ENCODE results near the gene EBF3. TPM values are rescaled to one million over a fixed set of nuclear protein-coding genes. Genes with fewer than 3 reads are reported as not detected.

EBF3 gene
- total and polyA plus RNA-seq, 3 donors from 2014 or later = 4.0 to 7.6 (median 6.0) TPM

GRCh38 chr10:129831150-129831549 lies 132.9 kb downstream of the EBF3 start:
- no peak for DNase-seq
- no peaks in the 10 kb centered on the region for H3K27me3 ChIP-seq
- intact Hi-C loops (cut with DNase I; ENCODE audit: low total_unique reads) = no loop called here
- no peaks in the 10 kb centered on the region for H3K9me3 ChIP-seq
- TF ChIP-seq CTCF (IDR thresholded peaks at IDR 0.05) (no peak), POLR2A (IDR thresholded peaks at IDR 0.05) (no peak)
- H3K4me1 ChIP-seq = no peaks in the 10 kb centered on the region
- 97% methylated on average over 8 of the region's 8 CpGs for WGBS, 2 donors
- no peak overlapping the region for H3K27ac ChIP-seq
- H3K36me3 ChIP-seq (ENCODE audit: low read depth, missing control alignments) = no peaks in the 10 kb centered on the region
- no peak overlapping the region for H3K4me3 ChIP-seq

GRCh38 chr10:129825826-129826225 lies 138.2 kb downstream of the EBF3 start:
- 81 to 90% methylated on average over 3 of the region's 3 CpGs for WGBS, 2 donors
- no peaks in the 10 kb centered on the region for H3K9me3 ChIP-seq
- no peaks in the 10 kb centered on the region for H3K27me3 ChIP-seq
- H3K27ac ChIP-seq = no peak overlapping the region
- no peak for TF ChIP-seq POLR2A (IDR thresholded peaks at IDR 0.05)
- TF ChIP-seq CTCF (IDR thresholded peaks at IDR 0.05) = no peak
- no peak for DNase-seq
- no peak overlapping the region for H3K4me3 ChIP-seq
- intact Hi-C loops (cut with DNase I; ENCODE audit: low total_unique reads) = no loop called here
- no peaks in the 10 kb centered on the region for H3K4me1 ChIP-seq
- no peaks in the 10 kb centered on the region for H3K36me3 ChIP-seq (ENCODE audit: low read depth, missing control alignments)

- H3K27ac ChIP-seq = no peak overlapping the region
- no peaks in the 10 kb centered on the region for H3K36me3 ChIP-seq (ENCODE audit: low read depth, missing control alignments)
- no peak for DNase-seq
- H3K27me3 ChIP-seq = no peaks in the 10 kb centered on the region
- intact Hi-C loops (cut with DNase I; ENCODE audit: low total_unique reads) = no loop called here
- no peaks in the 10 kb centered on the region for H3K9me3 ChIP-seq
- TF ChIP-seq CTCF (IDR thresholded peaks at IDR 0.05) (no peak), POLR2A (IDR thresholded peaks at IDR 0.05) (no peak)
- WGBS, 2 donors = 93 to 96% methylated on average over 5 of the region's 5 CpGs
- H3K4me3 ChIP-seq = no peak overlapping the region
- H3K4me1 ChIP-seq = no peaks in the 10 kb centered on the region
These were observed 138.9 kb downstream of the EBF3 start for GRCh38 chr10:129825221-129825620.

- H3K4me3 ChIP-seq = no peak overlapping the region
These were observed 143.6 kb downstream of the EBF3 start for GRCh38 chr10:129820451-129820850.

More at GRCh38 chr10:129820451-129820850, 143.6 kb downstream of the EBF3 start:
- no peak overlapping the region for H3K27ac ChIP-seq
- H3K36me3 ChIP-seq (ENCODE audit: low read depth, missing control alignments) = no peaks in the 10 kb centered on the region
- H3K27me3 ChIP-seq = no peaks in the 10 kb centered on the region
- TF ChIP-seq POLR2A (IDR thresholded peaks at IDR 0.05) (no peak), CTCF (IDR thresholded peaks at IDR 0.05) (no peak)
- H3K4me1 ChIP-seq = no peaks in the 10 kb centered on the region
- 96 to 97% methylated on average over 3 of the region's 3 CpGs for WGBS, 2 donors
- H3K9me3 ChIP-seq = no peaks in the 10 kb centered on the region
- no peak for DNase-seq
- intact Hi-C loops (cut with DNase I; ENCODE audit: low total_unique reads) = no loop called here
